Gastrocnemius medialis (tissue), 4 donors: ENCODE measurements around the gene PPP6R3. TPM values are rescaled to one million over a fixed set of nuclear protein-coding genes. Genes with fewer than 3 reads are reported as not detected.

Experiments used
- ATAC-seq, 2 donors: fragments of 150-250 bp; one replicate each; pipeline ENCODE4 v1.9.1; 2016
- DNase-seq, 2 donors: peaks; one replicate each; pipeline ENCODE4 v3.0.0-alpha.2; 2019
- H3K27ac ChIP-seq, 4 donors: fragments of 200-600 bp; sonication (generic); 1 replicate in 1 of 4; 2 replicates in 3 of 4; pipeline ENCODE4 v1.5.1; 2016 to 2018; ENCODE audit warnings: mild to moderate bottlenecking in 2 of 4, moderate library complexity in 1 of 4
- H3K27me3 ChIP-seq, 3 donors: fragments of 200-600 bp; sonication (generic) in 2 of 3; 1 replicate in 1 of 3; 2 replicates in 2 of 3; pipeline versions ENCODE4 v1.5.1 to v1.6.0; 2016 to 2019; ENCODE audit warnings: mild to moderate bottlenecking in 1 of 3, moderate library complexity in 1 of 3
- H3K36me3 ChIP-seq, 2 donors: fragments of 200-600 bp; sonication (generic) in 1 of 2; one replicate each; pipeline ENCODE4 v1.5.1; 2017 to 2018
- H3K4me1 ChIP-seq, 2 donors: fragments of 200-600 bp; sonication (generic) in 1 of 2; one replicate each; pipeline ENCODE4 v1.5.1; 2016 to 2017; ENCODE audit warnings: mild to moderate bottlenecking in 2 of 2
- H3K4me3 ChIP-seq, 4 donors: fragments of 200-600 bp; sonication (generic) in 3 of 4; 1 replicate in 1 of 4; 2 replicates in 3 of 4; pipeline ENCODE4 v1.5.1; 2016 to 2019; ENCODE audit warnings: mild to moderate bottlenecking in 2 of 4
- H3K9me3 ChIP-seq, 3 donors: fragments of 200-600 bp; sonication (generic) in 2 of 3; 1 replicate in 1 of 3; 2 replicates in 2 of 3; pipeline ENCODE4 v1.5.1; 2016 to 2019
- POLR2A ChIP-seq, 2 donors: fragments of 450-650 bp; IDR thresholded peaks; one replicate each; pipeline ENCODE4 v1.6.1; 2017; ENCODE audit warnings: antibody characterized with exemption in 2 of 2, mild to moderate bottlenecking in 2 of 2, moderate library complexity in 2 of 2
- in situ Hi-C, 4 donors: fragments of 200-750 bp; cut with MboI; loops; one replicate each; pipeline versions ENCODE4 v1.15.0 to v1.8.0; 2017; ENCODE audit warnings: low sequenced_read_pairs in 4 of 4
- intact Hi-C: fragments of 100-400 bp; cut with DNase I; formaldehyde crosslinking; loops from one replicate; pipeline ENCODE4 v1.15.1; 2023; ENCODE audit warnings: low total_unique reads
- total RNA-seq, 4 donors: library from RNA; depleted of rRNA; stranded (reverse); fragments of >200 nt; gene quantifications; one replicate each; pipeline versions ENCODE4 v1.1.0 to v1.2.3, GENCODE V29; 2016
- TF ChIP-seq, protein P1 (sequence below), 5 experiments: fragments of 450-650 bp in 3 of 5; fragments of 200-600 bp in 2 of 5; sonication (generic) in 2 of 5; IDR thresholded peaks in 4 of 5; conservative IDR thresholded peaks in 1 of 5; 1 replicate in 4 of 5; 2 replicates in 1 of 5; pipeline ENCODE4 v1.5.1; 2016 to 2019; ENCODE audit warnings: antibody characterized with exemption in 5 of 5, mild to moderate bottlenecking in 3 of 5, moderate library complexity in 3 of 5

PPP6R3 gene
- total RNA-seq, 4 donors from 2014 or later, result 77.3 to 196 (median 133) TPM

DNA sequence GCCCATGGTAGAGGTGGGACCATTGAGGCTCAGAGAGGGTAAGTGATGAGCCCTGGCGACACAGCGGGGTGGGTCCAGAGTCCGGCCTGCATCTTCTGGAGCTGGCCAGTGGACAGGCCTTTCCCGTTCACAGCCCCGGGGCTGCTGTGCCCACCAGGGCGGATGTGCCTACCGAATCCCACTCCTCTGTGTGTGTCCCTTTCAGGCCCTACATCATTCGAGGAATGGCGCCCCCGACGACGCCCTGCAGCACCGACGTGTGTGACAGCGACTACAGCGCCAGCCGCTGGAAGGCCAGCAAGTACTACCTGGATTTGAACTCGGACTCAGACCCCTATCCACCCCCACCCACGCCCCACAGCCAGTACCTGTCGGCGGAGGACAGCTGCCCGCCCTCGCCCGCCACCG lies 11.9 kb upstream of the PPP6R3 start:
- Histone ChIP-seq H3K27ac (no peak overlapping the region), H3K36me3 (no peaks in the 10 kb centered on the region), H3K4me1 (no peaks in the 10 kb centered on the region), H3K27me3 (no peaks in the 10 kb centered on the region), H3K4me3 (no peak overlapping the region), H3K9me3 (no peaks in the 10 kb centered on the region)
- DNase-seq (no peak), ATAC-seq (no peak)
- TF ChIP-seq, protein P1, sequence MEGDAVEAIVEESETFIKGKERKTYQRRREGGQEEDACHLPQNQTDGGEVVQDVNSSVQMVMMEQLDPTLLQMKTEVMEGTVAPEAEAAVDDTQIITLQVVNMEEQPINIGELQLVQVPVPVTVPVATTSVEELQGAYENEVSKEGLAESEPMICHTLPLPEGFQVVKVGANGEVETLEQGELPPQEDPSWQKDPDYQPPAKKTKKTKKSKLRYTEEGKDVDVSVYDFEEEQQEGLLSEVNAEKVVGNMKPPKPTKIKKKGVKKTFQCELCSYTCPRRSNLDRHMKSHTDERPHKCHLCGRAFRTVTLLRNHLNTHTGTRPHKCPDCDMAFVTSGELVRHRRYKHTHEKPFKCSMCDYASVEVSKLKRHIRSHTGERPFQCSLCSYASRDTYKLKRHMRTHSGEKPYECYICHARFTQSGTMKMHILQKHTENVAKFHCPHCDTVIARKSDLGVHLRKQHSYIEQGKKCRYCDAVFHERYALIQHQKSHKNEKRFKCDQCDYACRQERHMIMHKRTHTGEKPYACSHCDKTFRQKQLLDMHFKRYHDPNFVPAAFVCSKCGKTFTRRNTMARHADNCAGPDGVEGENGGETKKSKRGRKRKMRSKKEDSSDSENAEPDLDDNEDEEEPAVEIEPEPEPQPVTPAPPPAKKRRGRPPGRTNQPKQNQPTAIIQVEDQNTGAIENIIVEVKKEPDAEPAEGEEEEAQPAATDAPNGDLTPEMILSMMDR (IDR thresholded peaks at IDR 0.05 in 4 of 5, conservative IDR thresholded peaks at IDR 0.05 in 1 of 5), result no peak
- no peak for TF ChIP-seq POLR2A (IDR thresholded peaks at IDR 0.05)
- intact Hi-C loops (loop anchor here (5.0 kb wide), 2 partner anchors 66 to 151 kb away; no protein-coding TSS in a partner anchor), in situ Hi-C loops (loop anchor here in 1 of 4 donors (25.0 kb wide), 1 partner anchor 136 kb away; the partner anchor contains the start of gene LRP5)

DNA sequence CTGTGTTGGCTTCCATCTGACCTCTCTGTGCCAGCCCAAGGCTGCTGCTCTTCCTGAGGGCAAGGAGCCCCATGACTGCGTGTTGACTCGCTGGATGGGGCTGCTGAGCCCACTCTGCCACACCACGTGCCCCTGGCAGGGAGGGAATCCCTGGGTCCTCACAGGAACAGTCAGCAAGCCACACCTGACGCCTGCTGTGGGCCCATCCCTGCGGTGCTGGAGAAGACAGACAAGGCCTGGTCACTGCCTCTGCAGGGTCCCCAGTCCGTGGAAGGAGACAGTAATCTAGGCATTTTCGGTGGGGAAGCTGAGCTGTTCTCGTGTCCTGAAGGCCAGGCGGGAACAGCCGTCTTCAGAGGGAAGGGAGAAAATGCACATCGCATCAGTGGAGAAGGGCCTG lies 10.6 kb upstream of the PPP6R3 start:
- intact Hi-C loops, result loop anchor here (5.0 kb wide), 2 partner anchors 68 to 153 kb away; no protein-coding TSS in a partner anchor
- in situ Hi-C loops, result loop anchor here (5.0 to 25.0 kb wide), 3 partner anchors 137 to 193 kb away; partner anchors contain the start of gene LRP5 (in 1 of the 4)
- Histone ChIP-seq H3K36me3 (no peaks in the 10 kb centered on the region), H3K4me3 (no peak overlapping the region), H3K9me3 (no peaks in the 10 kb centered on the region), H3K4me1 (no peaks in the 10 kb centered on the region), H3K27me3 (no peaks in the 10 kb centered on the region), H3K27ac (no peak overlapping the region)
- ATAC-seq, result no peak
- TF ChIP-seq POLR2A (IDR thresholded peaks at IDR 0.05), result no peak
- TF ChIP-seq, protein P1 (IDR thresholded peaks at IDR 0.05 in 4 of 5, conservative IDR thresholded peaks at IDR 0.05 in 1 of 5), result no peak
- DNase-seq, result no peak

DNA sequence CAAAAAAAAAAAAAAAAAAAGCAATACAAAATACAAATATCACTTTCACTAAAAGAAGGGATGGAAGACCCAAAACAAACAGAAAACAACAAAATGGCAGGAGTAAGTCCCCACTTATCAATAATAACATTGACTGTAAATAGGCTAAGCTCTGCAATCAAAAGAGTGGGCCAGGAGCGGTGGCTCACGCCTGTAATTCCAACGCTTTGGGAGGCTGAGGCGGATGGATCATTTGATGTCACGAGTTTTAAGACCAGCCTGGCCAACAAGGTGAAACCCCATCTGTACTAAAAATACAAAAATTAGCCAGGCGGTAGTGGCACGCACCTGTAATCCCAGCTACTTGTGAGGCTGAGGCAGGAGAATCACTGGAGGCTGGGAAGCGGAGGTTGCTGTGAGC lies 9.8 kb upstream of the PPP6R3 start:
- Histone ChIP-seq H3K4me3 (no peak overlapping the region), H3K27me3 (no peaks in the 10 kb centered on the region), H3K9me3 (no peaks in the 10 kb centered on the region), H3K27ac (no peak overlapping the region), H3K4me1 (no peaks in the 10 kb centered on the region), H3K36me3 (no peaks in the 10 kb centered on the region)
- in situ Hi-C loops (loop anchor here in 3 of 4 donors (5.0 to 25.0 kb wide), 2 partner anchors 137 to 193 kb away; no protein-coding TSS in a partner anchor), intact Hi-C loops (no loop called here)
- no peak for DNase-seq
- no peak for ATAC-seq
- no peak for TF ChIP-seq POLR2A (IDR thresholded peaks at IDR 0.05)
- TF ChIP-seq, protein P1 (IDR thresholded peaks at IDR 0.05 in 4 of 5, conservative IDR thresholded peaks at IDR 0.05 in 1 of 5), result no peak

DNA sequence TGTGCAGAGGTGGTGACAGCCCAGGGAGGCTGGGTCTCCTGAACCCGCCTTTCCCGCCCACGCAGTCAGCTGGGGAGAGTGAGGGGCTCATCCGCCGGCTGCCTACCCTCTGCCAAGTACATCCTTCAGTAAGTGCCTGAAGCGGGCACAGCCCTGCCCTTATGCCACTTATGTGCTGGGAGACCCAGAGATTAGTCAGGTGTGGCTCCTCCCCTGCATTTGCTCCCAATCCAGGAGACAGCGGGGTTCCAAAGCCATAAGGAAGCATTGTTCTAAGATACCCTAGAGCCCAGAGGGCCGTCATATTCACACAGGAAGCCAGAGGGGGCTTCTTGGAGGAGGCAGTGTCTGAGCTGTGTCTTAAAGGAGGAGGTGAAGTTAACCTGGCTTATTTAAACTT lies 5.8 kb upstream of the PPP6R3 start:
- Histone ChIP-seq H3K36me3 (no peaks in the 10 kb centered on the region), H3K4me1 (no peaks in the 10 kb centered on the region), H3K27me3 (no peaks in the 10 kb centered on the region), H3K27ac (no peak overlapping the region), H3K9me3 (no peaks in the 10 kb centered on the region), H3K4me3 (no peak overlapping the region)
- no peak for ATAC-seq
- no peak for DNase-seq
- in situ Hi-C loops (loop anchor here in 3 of 4 donors (5.0 to 25.0 kb wide), 2 partner anchors 133 to 197 kb away; no protein-coding TSS in a partner anchor), intact Hi-C loops (no loop called here)
- TF ChIP-seq, protein P1 (IDR thresholded peaks at IDR 0.05 in 4 of 5, conservative IDR thresholded peaks at IDR 0.05 in 1 of 5), result no peak
- TF ChIP-seq POLR2A (IDR thresholded peaks at IDR 0.05), result no peak

DNA sequence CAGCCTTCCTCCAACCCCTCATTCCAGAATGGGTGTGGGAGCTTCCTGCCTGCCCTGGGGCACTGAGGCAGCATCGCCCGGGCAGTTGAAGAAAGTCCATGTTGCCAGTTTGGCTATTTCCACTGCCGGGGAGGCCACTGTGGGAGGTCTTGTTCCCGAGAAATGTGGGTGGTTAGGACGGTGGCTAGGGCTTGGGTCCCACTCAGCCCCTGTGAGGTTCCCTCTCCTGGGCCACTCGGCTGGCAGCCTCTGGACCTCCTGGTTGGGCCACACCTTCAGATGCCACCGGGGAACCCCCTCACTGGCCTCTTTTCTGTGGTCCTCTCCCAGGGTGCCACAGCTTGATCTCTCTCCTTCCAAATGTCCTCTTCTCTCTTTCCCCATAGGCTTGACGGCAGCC lies 5.1 kb upstream of the PPP6R3 start:
- DNase-seq, result no peak
- H3K27me3 ChIP-seq, result no peaks in the 10 kb centered on the region
- H3K4me3 ChIP-seq, result no peak overlapping the region
- intact Hi-C loops (no loop called here), in situ Hi-C loops (loop anchor here in 2 of 4 donors (25.0 kb wide), 1 partner anchor 132 kb away; no protein-coding TSS in a partner anchor)
- no peak overlapping the region for H3K27ac ChIP-seq
- ATAC-seq, result no peak
- H3K4me1 ChIP-seq, result no peaks in the 10 kb centered on the region
- no peaks in the 10 kb centered on the region for H3K36me3 ChIP-seq
- no peak for TF ChIP-seq POLR2A (IDR thresholded peaks at IDR 0.05)
- TF ChIP-seq, protein P1 (IDR thresholded peaks at IDR 0.05 in 4 of 5, conservative IDR thresholded peaks at IDR 0.05 in 1 of 5), result no peak
- no peaks in the 10 kb centered on the region for H3K9me3 ChIP-seq
